Measurements from ENCODE around the gene SMIM14.
"Not testable (repeated sequence)": the region's sequence is repeated elsewhere in the genome, so short reads cannot be mapped to it uniquely, and the experiment has no call there.

The SMIM14 gene

GRCh38 chr4:39649639-39650265, 11.1 kb upstream of the SMIM14 start:
- in situ Hi-C loops (cut with MboI; ENCODE audit: low pct_unique_long_range_greater_than_20kb, low sequenced_read_pairs): no loop called here
- no peak for DNase-seq

- in situ Hi-C loops (cut with MboI; ENCODE audit: low pct_unique_long_range_greater_than_20kb, low sequenced_read_pairs): no loop called here
- no peak for DNase-seq
These were observed 10.3 kb upstream of the SMIM14 start for GRCh38 chr4:39648827-39649558.

GRCh38 chr4:39648213-39648612, 9.5 kb upstream of the SMIM14 start:
- no peak for DNase-seq
- in situ Hi-C loops (cut with MboI; ENCODE audit: low pct_unique_long_range_greater_than_20kb, low sequenced_read_pairs): no loop called here

- in situ Hi-C loops (cut with MboI; ENCODE audit: low pct_unique_long_range_greater_than_20kb, low sequenced_read_pairs): no loop called here
- no peak for DNase-seq
These were observed 4.4 kb upstream of the SMIM14 start for GRCh38 chr4:39642885-39643552.

- DNase-seq: no peak
- in situ Hi-C loops (cut with MboI; ENCODE audit: low pct_unique_long_range_greater_than_20kb, low sequenced_read_pairs): no loop called here
These were observed 2.8 kb upstream of the SMIM14 start for GRCh38 chr4:39641451-39641850.

GRCh38 chr4:39637586-39638353, 895 bp downstream of the SMIM14 start:
- in situ Hi-C loops (cut with MboI; ENCODE audit: low pct_unique_long_range_greater_than_20kb, low sequenced_read_pairs): no loop called here
- peak; percentile 61 for DNase-seq

GRCh38 chr4:39637221-39637585, 1.5 kb downstream of the SMIM14 start:
- DNase-seq: no peak
- in situ Hi-C loops (cut with MboI; ENCODE audit: low pct_unique_long_range_greater_than_20kb, low sequenced_read_pairs): no loop called here

GRCh38 chr4:39636531-39637184, 2.0 kb downstream of the SMIM14 start:
- in situ Hi-C loops (cut with MboI; ENCODE audit: low pct_unique_long_range_greater_than_20kb, low sequenced_read_pairs): no loop called here
- DNase-seq: no peak

- in situ Hi-C loops (cut with MboI; ENCODE audit: low pct_unique_long_range_greater_than_20kb, low sequenced_read_pairs): no loop called here
These were observed 3.6 kb downstream of the SMIM14 start for GRCh38 chr4:39635023-39635422.

GRCh38 chr4:39631700-39632079, 7.0 kb downstream of the SMIM14 start:
- in situ Hi-C loops (cut with MboI; ENCODE audit: low pct_unique_long_range_greater_than_20kb, low sequenced_read_pairs): no loop called here

More at GRCh38 chr4:39635023-39635422, 3.6 kb downstream of the SMIM14 start:
- DNase-seq: no peak

GRCh38 chr4:39627413-39627812, 11.3 kb downstream of the SMIM14 start:
- DNase-seq: no peak
- in situ Hi-C loops (cut with MboI; ENCODE audit: low pct_unique_long_range_greater_than_20kb, low sequenced_read_pairs): no loop called here

More at GRCh38 chr4:39631700-39632079, 7.0 kb downstream of the SMIM14 start:
- no peak for DNase-seq

GRCh38 chr4:39626913-39627312, 11.8 kb downstream of the SMIM14 start:
- DNase-seq: no peak
- in situ Hi-C loops (cut with MboI; ENCODE audit: low pct_unique_long_range_greater_than_20kb, low sequenced_read_pairs): no loop called here

GRCh38 chr4:39626261-39626660, 12.4 kb downstream of the SMIM14 start:
- peak; percentile 55 for DNase-seq
- in situ Hi-C loops (cut with MboI; ENCODE audit: low pct_unique_long_range_greater_than_20kb, low sequenced_read_pairs): no loop called here

GRCh38 chr4:39621582-39621981, 17.1 kb downstream of the SMIM14 start:
- in situ Hi-C loops (cut with MboI; ENCODE audit: low pct_unique_long_range_greater_than_20kb, low sequenced_read_pairs): no loop called here
- no peak for DNase-seq

- in situ Hi-C loops (cut with MboI; ENCODE audit: low pct_unique_long_range_greater_than_20kb, low sequenced_read_pairs): no loop called here
These were observed 17.9 kb downstream of the SMIM14 start for GRCh38 chr4:39620551-39621313.

GRCh38 chr4:39617534-39617933, 21.1 kb downstream of the SMIM14 start:
- in situ Hi-C loops (cut with MboI; ENCODE audit: low pct_unique_long_range_greater_than_20kb, low sequenced_read_pairs): no loop called here

More at GRCh38 chr4:39620551-39621313, 17.9 kb downstream of the SMIM14 start:
- no peak for DNase-seq

GRCh38 chr4:39616651-39617050, 22.0 kb downstream of the SMIM14 start:
- in situ Hi-C loops (cut with MboI; ENCODE audit: low pct_unique_long_range_greater_than_20kb, low sequenced_read_pairs): no loop called here
- no peak for DNase-seq

More at GRCh38 chr4:39617534-39617933, 21.1 kb downstream of the SMIM14 start:
- no peak for DNase-seq

GRCh38 chr4:39616112-39616511, 22.6 kb downstream of the SMIM14 start:
- in situ Hi-C loops (cut with MboI; ENCODE audit: low pct_unique_long_range_greater_than_20kb, low sequenced_read_pairs); DNase-seq: not testable (repeated sequence)

Measured in KBM-7 (cell line).